ENCODE data around the gene PRDM1. TPM values are rescaled to one million over a fixed set of nuclear protein-coding genes. Genes with fewer than 3 reads are reported as not detected.

Gene PRDM1
- total RNA-seq, 4 donors from 2014 or later: 31.3 to 51.9 (median 40.9) TPM

- intact Hi-C loops (cut with DNase I; ENCODE audit: low total_unique reads): no loop called here
- TF ChIP-seq CTCF (IDR thresholded peaks at IDR 0.05) (no peak), POLR2A (IDR thresholded peaks at IDR 0.05) (no peak)
- WGBS, 2 donors: 66 to 67% methylated on average over 5 of the region's 5 CpGs
- no peak overlapping the region for H3K4me3 ChIP-seq (ENCODE audit: low read depth, poor library complexity, severe bottlenecking)
- DNase-seq (ENCODE audit: low spot score in 2 of 2): no peak
These were observed 1.8 kb upstream of the PRDM1 start for GRCh38 chr6:106084106-106084988.

GRCh38 chr6:106084989-106085691 is 996 bp upstream of the PRDM1 start:
- H3K4me3 ChIP-seq (ENCODE audit: low read depth, poor library complexity, severe bottlenecking): no peak overlapping the region
- 38 to 43% methylated on average over 7 of the region's 7 CpGs for WGBS, 2 donors
- intact Hi-C loops (cut with DNase I; ENCODE audit: low total_unique reads): no loop called here
- DNase-seq (ENCODE audit: low spot score in 2 of 2): no peak
- TF ChIP-seq CTCF (IDR thresholded peaks at IDR 0.05) (no peak), POLR2A (IDR thresholded peaks at IDR 0.05) (no peak)

- H3K4me3 ChIP-seq (ENCODE audit: low read depth, poor library complexity, severe bottlenecking): no peak overlapping the region
- no peak for DNase-seq (ENCODE audit: low spot score in 2 of 2)
- TF ChIP-seq CTCF (IDR thresholded peaks at IDR 0.05): no peak
- no peak for TF ChIP-seq POLR2A (IDR thresholded peaks at IDR 0.05)
- 0 to 5% methylated on average over 6 of the region's 6 CpGs for WGBS, 2 donors
- intact Hi-C loops (cut with DNase I; ENCODE audit: low total_unique reads): no loop called here
These were observed 498 bp upstream of the PRDM1 start for GRCh38 chr6:106085692-106085983.

GRCh38 chr6:106086814-106087175 is 659 bp downstream of the PRDM1 start:
- WGBS, 2 donors: 2 to 3% methylated on average over 3 of the region's 3 CpGs
- no peak for DNase-seq (ENCODE audit: low spot score in 2 of 2)
- H3K4me3 ChIP-seq (ENCODE audit: low read depth, poor library complexity, severe bottlenecking): no peak overlapping the region
- intact Hi-C loops (cut with DNase I; ENCODE audit: low total_unique reads): no loop called here
- TF ChIP-seq CTCF (IDR thresholded peaks at IDR 0.05): no peak
- TF ChIP-seq POLR2A (IDR thresholded peaks at IDR 0.05): no peak

- intact Hi-C loops (cut with DNase I; ENCODE audit: low total_unique reads): no loop called here
- peak in 1 of 2 donors; percentile 42 for DNase-seq (ENCODE audit: low spot score in 2 of 2)
- 29 to 44% methylated on average over 13 of the region's 13 CpGs for WGBS, 2 donors
- no peak for TF ChIP-seq CTCF (IDR thresholded peaks at IDR 0.05)
- TF ChIP-seq POLR2A (IDR thresholded peaks at IDR 0.05): no peak
- H3K4me3 ChIP-seq (ENCODE audit: low read depth, poor library complexity, severe bottlenecking): no peak overlapping the region
These were observed 1.6 kb downstream of the PRDM1 start for GRCh38 chr6:106087548-106088325.
